Stimulated activated CD4-positive, alpha-beta T cell treated with anti-CD3 and anti-CD28 coated beads, TNF-alpha, amount 100 ng/mL, for 4 hours (primary cell): ENCODE measurements around the gene ATXN1.

Experiments
- DNase-seq, 3 experiments: peaks; one replicate each; pipeline ENCODE4 v3.0.0-alpha.2; 2020; ENCODE audit warnings: low read depth in 3 of 3

Gene ATXN1

GRCh38 chr6:16743664-16744210, 17.5 kb downstream of the ATXN1 start:
- DNase-seq: no peak

DNA sequence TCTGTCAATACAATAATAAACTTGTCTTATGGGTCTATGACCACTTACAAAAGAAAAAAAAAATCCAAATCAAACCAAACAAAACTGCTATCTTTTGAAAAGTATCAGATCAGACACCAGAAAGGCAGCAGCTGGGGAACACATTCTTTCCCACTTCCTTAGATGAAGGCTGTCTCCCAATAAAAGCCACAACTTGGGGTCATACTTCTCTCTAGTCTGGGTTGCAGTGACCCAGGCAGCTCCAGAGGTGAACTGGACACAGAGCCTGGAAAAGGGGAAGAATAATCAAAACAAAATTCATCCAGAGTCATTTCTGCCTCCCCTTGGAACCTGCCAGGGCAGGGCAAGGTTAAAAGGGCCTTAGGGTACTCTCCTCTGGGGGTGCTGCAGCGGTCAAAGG, 19.1 kb downstream of the ATXN1 start:
- no peak for DNase-seq

DNA sequence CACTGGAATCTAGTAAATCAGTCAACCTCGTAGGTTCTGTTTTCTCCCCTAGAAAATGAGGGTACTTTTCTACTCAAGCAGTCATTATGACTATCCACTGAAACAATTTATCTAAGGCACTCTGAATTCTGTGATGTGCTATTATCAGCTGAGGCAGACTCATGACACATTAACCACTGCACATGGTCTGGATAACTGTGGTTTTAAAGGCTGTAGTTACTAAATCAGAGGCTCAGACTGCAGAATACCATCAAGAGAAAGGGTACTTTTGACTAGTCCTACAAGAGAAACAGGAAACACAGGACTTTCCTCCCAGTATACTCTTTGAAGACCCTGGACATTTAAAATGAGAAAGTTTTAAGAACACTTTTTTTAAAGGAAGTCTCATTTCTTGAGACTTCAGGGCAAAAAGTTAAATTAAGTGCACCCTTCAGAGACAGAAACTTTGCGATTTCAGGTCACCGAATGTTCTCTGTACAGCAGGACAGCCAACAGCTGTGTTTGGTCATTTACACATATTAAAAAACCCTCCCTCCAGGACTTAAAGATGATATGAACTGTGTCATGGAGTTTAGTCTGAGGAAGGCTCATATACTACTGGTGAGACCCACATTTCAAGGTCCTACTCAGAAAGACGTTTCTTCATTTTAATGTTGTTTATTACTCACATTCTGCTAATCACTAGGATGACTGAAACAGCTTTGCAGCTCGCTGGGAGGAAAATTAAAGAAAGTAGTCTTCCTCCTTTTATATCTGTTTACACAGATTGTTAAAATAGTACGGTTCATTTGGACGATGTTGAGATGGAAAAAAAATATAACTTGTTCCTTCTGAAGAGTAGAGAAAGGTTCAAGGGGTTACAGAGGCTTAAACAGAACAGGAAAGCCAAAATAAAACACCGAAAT, 19.9 kb downstream of the ATXN1 start:
- DNase-seq: no peak

DNA sequence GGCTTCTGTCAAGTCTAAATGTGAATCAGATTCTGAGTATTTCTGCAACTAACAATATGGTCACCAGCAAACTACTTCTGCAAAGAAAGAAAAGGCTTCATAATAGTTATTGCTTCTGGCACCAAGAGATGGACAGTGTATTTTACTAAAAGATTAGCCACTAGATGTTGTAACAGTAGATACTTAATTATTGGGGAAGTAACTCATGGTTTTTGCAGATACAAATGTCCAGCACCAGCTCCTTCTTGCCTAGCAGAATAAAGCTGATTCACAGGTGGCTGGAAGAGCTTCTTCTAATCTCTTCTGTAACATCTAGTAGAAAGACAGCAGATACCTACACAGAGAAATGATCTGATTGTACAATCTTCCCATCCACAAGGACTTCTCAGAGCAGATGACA, 21.2 kb downstream of the ATXN1 start:
- DNase-seq: no peak

DNA sequence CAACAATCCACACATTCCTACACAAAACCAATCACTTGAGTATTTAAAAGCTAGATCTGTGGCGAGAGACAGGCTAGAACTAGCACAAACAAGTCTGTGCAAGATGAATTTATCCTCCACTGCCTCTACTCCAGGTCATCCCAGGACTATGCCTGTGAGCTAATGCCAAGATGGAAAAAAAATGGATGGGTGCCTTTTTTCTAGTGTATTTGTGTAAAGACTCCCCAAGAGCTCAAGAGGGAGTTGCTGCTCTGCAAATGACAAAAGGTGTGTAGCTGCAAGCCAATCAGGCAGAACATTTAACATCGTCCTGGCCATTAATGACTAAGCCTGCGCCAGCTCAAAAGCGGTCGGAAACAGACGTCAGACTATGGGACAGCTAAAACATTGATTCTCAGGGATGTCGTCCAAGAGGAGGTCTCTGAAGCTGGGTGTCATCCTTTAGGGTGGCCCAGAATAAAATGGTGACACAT, 21.9 kb downstream of the ATXN1 start:
- no peak for DNase-seq

DNA sequence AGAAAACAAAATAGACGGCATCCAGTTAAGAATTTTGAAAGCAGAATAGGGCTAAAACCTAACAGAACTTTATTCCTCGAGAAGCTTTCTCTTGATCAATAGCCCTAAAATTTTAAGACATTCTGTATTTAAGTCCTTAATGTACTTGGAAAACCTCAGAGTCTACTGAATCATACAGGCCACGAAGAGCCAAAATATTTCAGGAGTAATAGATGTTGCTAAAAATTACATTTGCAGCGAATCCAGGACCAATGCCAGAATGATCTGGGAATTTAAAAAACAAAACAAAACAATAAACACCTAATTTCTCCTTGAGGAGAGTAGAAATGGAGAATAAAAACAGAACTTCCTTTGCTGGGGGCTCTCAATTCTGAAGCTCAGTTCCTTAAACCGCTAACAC, 23.3 kb downstream of the ATXN1 start:
- DNase-seq: no peak

- no peak for DNase-seq
These were observed 24.1 kb downstream of the ATXN1 start for GRCh38 chr6:16736856-16737775.

DNA sequence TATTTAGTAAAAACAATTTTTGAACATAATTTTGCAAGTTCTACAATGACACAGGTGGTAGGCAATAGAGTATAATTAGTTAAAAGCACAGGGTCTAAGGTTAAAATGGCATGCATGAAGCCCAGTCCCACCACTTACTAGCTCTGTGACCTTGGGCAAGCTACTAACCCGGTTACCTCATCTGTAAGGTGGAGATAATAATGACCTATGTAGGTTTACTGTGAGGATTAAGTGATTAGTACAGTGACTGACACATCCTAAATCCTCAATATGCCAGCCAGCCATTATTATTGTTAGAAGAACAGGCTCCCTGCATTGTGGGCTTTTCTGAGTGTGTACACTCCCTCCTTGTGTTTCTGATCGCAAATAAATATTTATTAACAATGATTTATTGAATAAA, 26.2 kb downstream of the ATXN1 start:
- no peak for DNase-seq

GRCh38 chr6:16733085-16733484, 28.2 kb downstream of the ATXN1 start:
- no peak for DNase-seq

GRCh38 chr6:16731478-16732051, 29.7 kb downstream of the ATXN1 start:
- DNase-seq: no peak

- no peak for DNase-seq
These were observed 30.4 kb downstream of the ATXN1 start for GRCh38 chr6:16730738-16731477.

- DNase-seq: no peak
These were observed 31.5 kb downstream of the ATXN1 start for GRCh38 chr6:16729744-16730143.

GRCh38 chr6:16729183-16729691, 32.0 kb downstream of the ATXN1 start:
- no peak for DNase-seq

DNA sequence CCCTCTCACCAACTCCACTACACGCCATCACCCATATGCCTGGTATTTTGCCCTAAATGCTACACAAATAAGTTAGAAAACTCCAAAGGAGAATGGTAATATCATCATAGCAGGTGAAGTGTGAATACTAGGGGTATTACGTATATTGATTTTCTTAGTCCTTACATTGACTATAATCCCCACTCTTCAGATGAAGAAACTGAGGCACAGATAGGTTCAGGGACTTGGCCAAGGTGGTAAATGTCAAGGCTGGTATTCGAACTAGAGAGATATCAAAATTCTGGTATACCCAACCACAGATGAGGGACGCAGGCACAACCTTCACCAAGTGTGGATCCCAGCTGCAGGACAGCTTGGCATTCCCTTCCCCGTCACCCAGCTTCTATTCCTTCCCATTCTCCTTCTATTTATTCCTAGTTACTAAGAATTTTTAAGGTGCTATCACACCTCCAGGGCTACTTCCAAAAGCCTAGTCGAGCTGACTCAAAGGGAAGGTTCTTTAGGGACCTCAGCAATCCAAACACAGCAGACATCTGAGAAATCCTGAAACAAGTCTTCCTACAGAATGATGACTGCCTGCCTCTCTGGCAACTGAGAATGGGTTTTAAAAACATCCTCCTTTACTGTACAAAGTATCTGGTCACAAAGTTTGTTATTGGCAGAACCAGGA, 32.6 kb downstream of the ATXN1 start:
- DNase-seq: no peak

DNA sequence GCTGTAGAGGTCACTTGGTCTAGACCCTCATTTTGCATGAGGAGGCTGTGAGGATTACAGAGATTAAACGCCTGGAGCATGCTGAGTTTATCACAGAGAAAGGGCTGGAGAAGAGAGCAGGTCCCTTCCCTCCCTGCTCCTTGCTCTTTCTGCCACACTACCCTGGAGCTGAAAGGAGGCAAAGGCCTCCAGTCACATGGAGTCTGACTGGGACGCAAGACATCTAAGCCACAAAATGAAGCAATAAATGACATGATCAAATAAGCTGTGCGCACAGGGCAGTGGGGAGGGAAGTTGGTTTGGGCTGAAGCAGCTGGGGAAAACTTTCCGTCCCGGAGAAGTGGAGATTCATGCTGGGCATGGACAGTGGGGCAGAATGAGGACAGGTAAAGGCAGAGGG, 33.3 kb downstream of the ATXN1 start:
- DNase-seq: no peak

- no peak for DNase-seq
These were observed 36.0 kb downstream of the ATXN1 start for GRCh38 chr6:16725145-16725864.

DNA sequence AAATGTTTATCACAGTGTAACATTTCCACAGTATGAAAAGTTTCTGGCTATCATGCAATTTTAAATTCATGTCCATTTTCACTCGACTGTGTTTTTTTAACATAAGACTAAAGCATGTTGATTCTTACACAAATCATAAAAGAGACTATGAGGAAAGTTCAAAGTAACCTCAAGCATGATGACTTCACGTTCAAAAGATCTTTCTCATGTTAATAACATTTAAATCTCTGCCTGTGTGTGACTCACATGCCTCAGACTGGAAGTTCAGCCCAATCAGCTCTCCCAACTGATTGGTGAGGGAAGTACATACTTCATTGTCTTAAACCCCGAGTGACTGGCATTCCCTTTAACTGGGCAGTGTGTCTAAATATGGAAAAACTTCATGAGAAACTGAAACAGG, 37.4 kb downstream of the ATXN1 start:
- no peak for DNase-seq

- DNase-seq: no peak
These were observed 37.9 kb downstream of the ATXN1 start for GRCh38 chr6:16723402-16723801.

DNA sequence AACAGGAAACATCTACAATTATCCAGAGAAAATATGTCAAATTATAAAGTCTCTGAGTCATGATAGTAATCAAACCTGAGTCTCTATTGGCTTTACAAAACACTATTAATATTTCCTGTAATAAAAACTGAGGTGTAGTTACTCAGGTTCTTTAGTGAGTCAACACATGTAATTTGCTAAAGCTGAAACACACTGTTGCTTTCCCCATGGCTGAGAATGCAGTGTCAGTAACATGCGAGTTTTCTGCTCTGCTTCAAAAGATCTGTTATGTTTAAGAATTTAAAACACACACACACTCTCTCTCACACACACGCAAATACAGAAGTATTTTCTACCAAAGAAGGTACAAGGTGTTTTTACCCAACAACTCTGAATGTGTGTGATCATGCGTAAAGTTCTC, 38.6 kb downstream of the ATXN1 start:
- DNase-seq: no peak

- no peak for DNase-seq
These were observed 39.3 kb downstream of the ATXN1 start for GRCh38 chr6:16721977-16722376.
